Measurements from ENCODE around the gene FRMPD4.
"Not testable (repeated sequence)": the region's sequence is repeated elsewhere in the genome, so short reads cannot be mapped to it uniquely, and the experiment has no call there.

The FRMPD4 gene

GRCh38 chrX:12138361-12139313, at the start of gene FRMPD4:
Gene FRMPD4 (plus strand): TSS chrX:12138473. CDS start chrX:12138972, 499 bp downstream.
- in situ Hi-C loops (cut with MboI; ENCODE audit: low sequenced_read_pairs) = no loop called here

- in situ Hi-C loops (cut with MboI; ENCODE audit: low sequenced_read_pairs) = no loop called here
Measured at GRCh38 chrX:12089740-12090139, 48.5 kb upstream of the FRMPD4 start.

- in situ Hi-C loops (cut with MboI; ENCODE audit: low sequenced_read_pairs) = no loop called here
Measured at GRCh38 chrX:12113321-12113720, 25.0 kb upstream of the FRMPD4 start.

GRCh38 chrX:12115377-12115776, 22.9 kb upstream of the FRMPD4 start:
- in situ Hi-C loops (cut with MboI; ENCODE audit: low sequenced_read_pairs) = no loop called here

GRCh38 chrX:12118134-12118533, 20.1 kb upstream of the FRMPD4 start:
- in situ Hi-C loops (cut with MboI; ENCODE audit: low sequenced_read_pairs) = no loop called here

GRCh38 chrX:12128017-12128416, 10.3 kb upstream of the FRMPD4 start:
- in situ Hi-C loops (cut with MboI; ENCODE audit: low sequenced_read_pairs) = no loop called here

GRCh38 chrX:12137951-12138360, 317 bp upstream of the FRMPD4 start:
- in situ Hi-C loops (cut with MboI; ENCODE audit: low sequenced_read_pairs) = no loop called here

GRCh38 chrX:12139934-12140611, 1.8 kb downstream of the FRMPD4 start:
- in situ Hi-C loops (cut with MboI; ENCODE audit: low sequenced_read_pairs) = no loop called here

- in situ Hi-C loops (cut with MboI; ENCODE audit: low sequenced_read_pairs) = no loop called here
Measured at GRCh38 chrX:12141511-12141910, 3.2 kb downstream of the FRMPD4 start.

GRCh38 chrX:12142661-12143060, 4.4 kb downstream of the FRMPD4 start:
- in situ Hi-C loops (cut with MboI; ENCODE audit: low sequenced_read_pairs) = no loop called here

- in situ Hi-C loops (cut with MboI; ENCODE audit: low sequenced_read_pairs) = no loop called here
Measured at GRCh38 chrX:12145402-12145801, 7.1 kb downstream of the FRMPD4 start.

- in situ Hi-C loops (cut with MboI; ENCODE audit: low sequenced_read_pairs) = no loop called here
Measured at GRCh38 chrX:12149670-12150407, 11.6 kb downstream of the FRMPD4 start.

- in situ Hi-C loops (cut with MboI; ENCODE audit: low sequenced_read_pairs) = no loop called here
Measured at GRCh38 chrX:12153317-12153716, 15.0 kb downstream of the FRMPD4 start.

- in situ Hi-C loops (cut with MboI; ENCODE audit: low sequenced_read_pairs) = no loop called here
Measured at GRCh38 chrX:12153741-12154140, 15.5 kb downstream of the FRMPD4 start.

- in situ Hi-C loops (cut with MboI; ENCODE audit: low sequenced_read_pairs) = no loop called here
Measured at GRCh38 chrX:12159799-12160198, 21.5 kb downstream of the FRMPD4 start.

- in situ Hi-C loops (cut with MboI; ENCODE audit: low sequenced_read_pairs) = no loop called here
Measured at GRCh38 chrX:12162420-12162819, 24.1 kb downstream of the FRMPD4 start.

GRCh38 chrX:12164180-12164579, 25.9 kb downstream of the FRMPD4 start:
- in situ Hi-C loops (cut with MboI; ENCODE audit: low sequenced_read_pairs) = not testable (repeated sequence)

- in situ Hi-C loops (cut with MboI; ENCODE audit: low sequenced_read_pairs) = no loop called here
Measured at GRCh38 chrX:12170755-12171154, 32.5 kb downstream of the FRMPD4 start.

GRCh38 chrX:12174358-12174757, 36.1 kb downstream of the FRMPD4 start:
- in situ Hi-C loops (cut with MboI; ENCODE audit: low sequenced_read_pairs) = no loop called here

- in situ Hi-C loops (cut with MboI; ENCODE audit: low sequenced_read_pairs) = no loop called here
Measured at GRCh38 chrX:12197030-12197429, 58.8 kb downstream of the FRMPD4 start.

GRCh38 chrX:12206413-12206812, 68.1 kb downstream of the FRMPD4 start:
- in situ Hi-C loops (cut with MboI; ENCODE audit: low sequenced_read_pairs) = no loop called here

Data from HL-60/S4 (cell line).